ENCODE data around the gene INPP5E.
A peak's percentile ranks its signal among the peaks of the same experiment; 100 is the strongest.

DNA sequence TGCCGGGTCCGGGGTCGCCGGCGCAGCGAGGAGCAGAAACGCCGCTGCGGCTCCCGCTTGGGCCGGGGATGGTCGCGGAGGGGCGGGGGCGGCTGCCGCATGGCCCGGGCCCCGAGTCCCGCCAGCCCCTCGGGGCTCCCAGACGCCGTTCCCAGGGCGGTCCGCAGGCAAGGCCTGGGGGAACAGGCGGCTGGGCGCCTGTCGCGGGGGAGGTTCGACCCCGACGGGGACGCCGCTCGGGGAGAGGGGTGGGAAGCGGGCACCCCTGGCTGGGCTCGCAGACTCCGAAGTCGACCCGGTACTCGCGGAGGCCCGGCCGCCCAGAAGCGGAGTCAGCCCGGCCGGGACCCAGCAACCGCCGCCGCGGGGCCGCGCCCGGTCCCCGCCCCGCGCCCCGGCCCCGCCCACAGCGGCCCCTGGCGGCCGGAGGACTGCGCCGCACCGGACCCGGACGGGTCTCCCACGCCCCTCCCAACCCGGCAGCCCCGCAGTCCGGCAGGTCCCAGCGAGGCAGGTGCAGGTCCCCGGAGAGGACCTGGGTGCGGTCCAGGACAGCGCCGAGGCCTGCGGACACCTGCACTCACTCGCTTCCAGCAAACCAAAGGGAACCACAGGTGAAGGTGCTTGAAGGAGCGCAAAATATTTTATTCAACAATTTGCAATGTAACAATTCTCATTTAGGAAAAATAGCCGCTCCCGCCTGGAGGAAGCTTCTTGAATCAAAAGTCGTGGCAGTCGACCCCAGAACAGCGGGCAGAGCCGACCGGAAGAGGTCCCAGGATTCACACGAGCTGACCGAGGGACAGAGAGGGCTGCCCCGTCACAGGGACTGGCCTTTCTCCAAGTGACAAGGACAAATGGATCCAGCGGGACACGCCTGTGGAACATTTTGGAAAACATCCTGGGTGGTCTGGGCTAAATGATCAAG lies at the start of gene INPP5E:
- TF ChIP-seq POLR2A (IDR thresholded peaks at IDR 0.05; ENCODE audit: low read length) (peak; percentile 28), GATA1 (IDR thresholded peaks at IDR 0.05; ENCODE audit: low read depth, low read length) (no peak)

Measured in erythroblast (primary cell).